GM19452 (cell line): ENCODE measurements around the gene TTC4.

Experiments used
- ATAC-seq: cut with Tn5 transposase; IDR thresholded peaks from one replicate; pipeline ENCODE4 v1.9.1; 2021; ENCODE audit not compliant: unreplicated experiment

Gene TTC4

DNA sequence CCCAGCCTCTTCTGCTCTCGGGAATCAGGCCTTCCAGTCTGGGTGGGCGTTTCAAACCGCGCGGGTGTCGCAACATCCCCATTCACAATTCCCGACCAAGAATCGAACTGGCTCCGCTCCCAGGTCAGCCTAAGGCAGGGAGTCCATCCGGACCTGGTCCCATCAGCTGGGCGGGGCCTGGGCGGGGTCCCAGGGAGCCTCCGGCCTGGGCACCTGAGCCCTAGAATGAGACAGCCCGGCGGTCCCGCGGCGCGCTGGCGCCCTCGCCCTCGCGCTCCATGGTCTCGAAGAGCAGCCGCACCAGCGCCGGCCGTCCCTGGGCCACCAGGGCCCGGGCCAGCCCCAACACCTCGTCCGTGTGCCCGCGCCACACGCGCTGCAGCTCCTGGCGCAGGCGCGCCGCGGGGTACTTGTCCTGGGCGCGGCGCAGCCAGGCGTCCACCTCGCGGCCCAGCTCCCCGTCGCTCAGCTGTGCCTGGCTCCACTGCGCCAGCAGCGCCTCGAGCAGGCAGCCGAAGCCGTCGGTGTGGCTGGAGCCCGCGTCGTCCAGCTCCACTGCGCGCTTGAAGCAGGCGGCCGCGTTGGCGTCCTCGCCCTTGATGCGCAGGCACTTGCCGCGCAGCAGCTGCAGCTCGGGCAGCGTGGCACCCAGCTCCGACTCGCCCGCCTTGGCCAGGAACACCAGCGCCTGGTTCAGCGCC, 65.5 kb downstream of the TTC4 start:
- ATAC-seq = no peak

DNA sequence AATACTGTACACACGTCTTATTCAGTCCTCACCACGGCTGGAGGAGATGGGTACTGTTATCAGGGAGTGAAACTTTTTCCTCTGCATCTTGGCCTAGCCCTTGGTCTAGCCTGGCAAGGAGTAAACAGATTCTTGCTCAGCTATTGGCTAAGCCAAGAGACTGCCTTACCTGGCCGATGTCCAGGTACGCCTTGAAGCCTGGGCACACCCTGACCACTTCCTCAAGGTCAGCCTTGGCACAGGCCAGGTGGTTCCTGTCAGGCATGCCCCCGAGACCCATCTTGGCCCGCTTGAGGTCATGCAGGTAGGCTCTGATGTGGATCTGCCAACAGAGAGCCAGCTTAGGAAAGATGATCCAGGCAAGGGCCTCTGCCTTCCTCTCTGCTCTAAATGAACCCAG, 66.5 kb downstream of the TTC4 start:
- ATAC-seq = no peak

DNA sequence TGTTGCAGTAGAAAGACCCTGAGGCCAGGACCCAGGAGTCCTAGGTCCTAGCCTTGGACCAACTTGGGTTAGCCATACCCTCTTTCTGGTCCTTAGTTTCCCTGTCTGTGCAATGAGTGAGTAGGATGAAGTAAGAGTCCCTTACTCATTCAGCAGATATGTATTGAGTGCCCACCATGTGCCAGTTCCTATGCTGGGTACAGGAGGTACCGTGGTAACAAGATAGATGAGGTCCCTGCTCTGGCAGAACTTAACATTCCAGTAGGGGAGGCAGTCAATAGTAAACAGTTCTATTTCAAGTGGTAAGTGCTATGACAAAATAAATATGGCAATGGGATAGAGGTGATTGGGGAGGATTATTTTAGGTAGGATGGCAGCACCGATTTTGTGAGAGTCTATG, 66.9 kb downstream of the TTC4 start:
- ATAC-seq = no peak

DNA sequence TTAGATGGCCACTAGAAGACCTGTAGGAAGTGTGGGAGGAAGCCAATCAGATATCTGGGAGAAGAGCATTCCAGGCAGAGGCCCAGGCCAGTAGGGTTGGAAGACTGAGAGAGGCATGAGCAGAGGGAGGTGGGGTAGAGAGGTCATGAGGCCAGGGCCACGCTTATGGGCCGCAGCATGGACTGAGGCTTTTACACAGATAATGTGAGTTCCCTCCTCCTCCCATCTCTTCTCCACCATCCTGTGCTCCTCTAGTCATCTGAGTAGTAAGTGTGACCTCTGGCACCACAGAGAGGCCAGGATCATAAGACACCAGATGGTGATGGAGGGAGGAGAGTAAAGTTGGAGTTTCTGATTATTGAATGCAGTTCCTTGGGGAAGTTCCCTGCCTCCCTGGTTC, 68.4 kb downstream of the TTC4 start:
- no peak for ATAC-seq

DNA sequence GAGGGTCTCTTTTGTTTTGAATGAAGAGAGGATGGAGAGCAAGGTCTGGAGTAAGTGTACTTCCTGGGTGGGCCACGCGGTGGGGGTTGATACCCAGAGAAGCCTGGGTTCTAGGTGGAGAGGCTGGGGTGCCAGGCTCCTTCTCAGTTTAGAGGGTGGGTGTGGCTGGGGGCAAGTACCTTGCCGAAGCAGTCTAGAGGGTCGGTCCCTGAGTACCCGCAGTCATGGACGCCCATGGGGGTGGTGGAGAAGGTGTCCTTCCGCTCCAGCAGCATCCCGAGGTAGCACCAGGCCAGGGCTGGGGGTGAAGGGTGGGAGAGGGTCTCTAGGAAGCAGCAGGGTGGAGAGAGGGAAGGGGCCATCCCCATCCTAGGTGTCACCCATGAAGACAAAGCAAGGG, 71.1 kb downstream of the TTC4 start:
- ATAC-seq = no peak

DNA sequence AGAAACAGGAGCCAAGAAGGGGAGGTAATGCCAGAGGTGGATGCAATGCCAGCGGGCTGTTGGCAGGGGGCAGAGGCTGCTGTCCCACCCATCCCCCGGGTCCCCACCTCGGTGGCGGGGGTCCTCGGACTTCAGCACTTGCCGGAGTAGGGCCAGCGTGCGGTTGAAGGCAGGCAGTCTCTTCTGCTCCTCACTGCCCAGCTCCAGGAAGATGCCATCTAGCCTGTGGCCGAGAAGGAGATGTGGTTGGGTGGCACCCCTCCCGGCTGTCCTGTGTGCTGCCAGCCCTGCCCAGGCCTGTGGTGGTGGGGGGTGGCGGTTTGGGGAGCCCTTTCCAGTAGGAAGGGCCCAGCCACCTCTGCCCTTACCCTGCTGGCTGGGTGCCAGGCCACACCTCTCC, 71.9 kb downstream of the TTC4 start:
- ATAC-seq = no peak

DNA sequence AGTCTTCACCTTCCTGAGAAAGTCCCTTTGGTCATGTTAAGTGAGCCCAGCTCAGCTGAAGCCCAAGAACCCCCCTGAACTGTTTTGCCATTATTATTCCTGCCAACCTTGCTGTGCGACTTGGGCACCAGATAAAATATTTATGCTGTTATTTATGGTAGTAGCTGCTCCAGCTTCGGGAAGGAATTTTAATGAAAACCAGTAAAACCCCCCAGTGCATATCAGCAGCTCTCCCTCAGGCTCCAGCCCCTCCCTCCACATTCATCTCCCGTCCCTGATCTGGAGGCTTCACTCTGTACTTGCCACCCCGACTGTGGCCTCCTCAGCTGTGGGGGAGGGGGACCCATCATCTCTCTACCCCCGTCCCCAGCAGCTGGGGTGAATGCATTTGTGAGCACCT, 72.8 kb downstream of the TTC4 start:
- no peak for ATAC-seq

DNA sequence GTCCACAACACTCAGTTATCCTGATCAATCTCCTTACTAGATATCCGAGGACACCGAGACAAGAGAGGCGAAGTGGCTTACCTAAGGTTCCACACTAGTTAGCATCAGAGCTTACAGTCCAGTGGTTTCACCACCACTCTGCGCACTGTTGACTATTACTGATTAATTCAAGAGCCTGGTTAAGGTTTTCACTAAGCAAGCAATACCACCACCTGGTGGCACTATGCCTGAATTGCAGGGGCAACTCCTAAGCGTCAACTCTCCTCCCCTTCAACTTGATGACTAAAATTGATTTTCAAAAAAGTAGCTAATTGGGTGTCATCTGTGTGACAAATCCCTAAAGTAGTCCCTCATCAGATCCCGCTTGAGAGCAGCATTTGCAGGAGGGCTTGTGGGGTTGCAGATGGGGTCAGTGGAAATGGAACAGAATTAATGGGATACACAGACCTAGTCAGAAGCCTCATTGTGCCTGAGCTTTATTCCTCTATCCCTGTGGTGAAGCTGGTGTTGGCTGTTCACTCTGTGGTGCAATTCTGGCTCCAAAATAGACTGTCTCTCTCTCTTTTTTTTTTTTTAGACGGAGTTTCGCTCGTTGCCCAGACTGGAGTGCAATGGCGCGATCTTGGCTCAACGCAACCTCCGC, 76.3 kb downstream of the TTC4 start:
- no peak for ATAC-seq
